GM21390 (cell line): Measurements from ENCODE around the gene CDC123.
"Not testable (repeated sequence)": the region's sequence is repeated elsewhere in the genome, so short reads cannot be mapped to it uniquely, and the experiment has no call there.

Experiments
- ATAC-seq: cut with Tn5 transposase; IDR thresholded peaks from one replicate; pipeline ENCODE4 v1.9.1; 2021; ENCODE audit not compliant: unreplicated experiment

Gene CDC123

DNA sequence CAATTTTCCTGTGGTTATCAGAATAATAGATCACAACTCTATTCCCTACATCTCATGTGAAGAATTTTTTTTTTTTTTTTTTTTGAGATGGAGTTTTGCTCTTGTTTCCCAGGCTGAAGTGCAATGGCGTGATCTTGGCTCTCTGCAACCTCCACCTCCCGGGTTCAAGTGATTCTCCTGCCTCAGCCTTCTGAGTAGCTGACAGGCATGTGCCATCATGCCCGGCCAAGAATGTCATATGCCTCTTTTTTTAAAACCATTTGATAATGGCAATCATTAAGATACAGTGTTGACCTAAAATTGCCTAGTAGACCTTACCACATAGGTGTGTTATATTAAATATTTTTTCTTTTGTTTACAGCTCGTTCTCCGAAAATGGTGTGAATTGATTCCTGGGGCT lies 38.7 kb downstream of the CDC123 start:
- ATAC-seq: not testable (repeated sequence)

DNA sequence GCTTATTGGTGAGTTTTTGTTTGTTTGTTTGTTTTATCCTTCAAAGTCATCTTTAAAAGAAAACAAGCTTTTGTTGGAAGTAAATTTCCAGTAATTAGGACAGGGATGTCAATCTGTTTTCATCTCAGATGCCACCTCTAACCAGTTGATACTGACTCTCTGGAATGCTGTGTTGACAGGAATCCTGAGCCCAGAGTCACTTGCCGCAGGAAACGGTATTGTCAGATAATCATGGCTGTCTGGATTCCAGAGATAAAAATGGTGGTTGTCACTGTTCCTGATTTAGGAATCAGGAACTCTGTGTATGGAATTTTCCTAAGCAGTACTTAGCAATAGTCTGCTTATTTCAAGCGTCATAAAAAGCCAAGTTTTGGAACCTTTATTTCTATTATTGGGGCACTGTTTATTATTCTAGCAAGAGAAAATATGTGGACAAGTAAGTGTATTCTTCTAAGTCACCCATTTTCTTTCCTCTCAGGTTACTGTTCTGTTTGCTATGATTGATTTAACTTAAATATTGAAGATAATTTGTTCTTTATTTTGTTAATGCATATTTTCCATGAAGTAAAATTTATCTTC lies 39.2 kb downstream of the CDC123 start:
- ATAC-seq: no peak

DNA sequence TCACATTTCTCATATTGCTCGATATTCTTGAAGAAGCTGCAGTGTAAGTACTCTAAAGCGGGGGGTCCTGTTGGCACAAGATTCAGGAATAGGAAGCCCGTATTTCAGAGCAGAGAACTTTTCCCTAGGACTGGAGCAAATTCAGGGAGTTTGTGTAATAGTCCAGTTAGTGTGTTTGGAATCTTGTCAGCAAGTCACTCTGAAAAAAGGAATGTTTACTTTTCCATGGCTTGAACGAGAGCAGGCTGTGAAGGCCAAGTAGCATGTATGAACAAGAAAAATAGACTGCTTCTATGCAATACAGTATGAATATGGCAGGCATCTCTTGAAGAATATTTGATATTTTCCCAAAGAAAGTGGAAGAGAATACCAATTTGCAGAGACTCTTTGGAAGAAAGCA lies 39.8 kb downstream of the CDC123 start:
- no peak for ATAC-seq

DNA sequence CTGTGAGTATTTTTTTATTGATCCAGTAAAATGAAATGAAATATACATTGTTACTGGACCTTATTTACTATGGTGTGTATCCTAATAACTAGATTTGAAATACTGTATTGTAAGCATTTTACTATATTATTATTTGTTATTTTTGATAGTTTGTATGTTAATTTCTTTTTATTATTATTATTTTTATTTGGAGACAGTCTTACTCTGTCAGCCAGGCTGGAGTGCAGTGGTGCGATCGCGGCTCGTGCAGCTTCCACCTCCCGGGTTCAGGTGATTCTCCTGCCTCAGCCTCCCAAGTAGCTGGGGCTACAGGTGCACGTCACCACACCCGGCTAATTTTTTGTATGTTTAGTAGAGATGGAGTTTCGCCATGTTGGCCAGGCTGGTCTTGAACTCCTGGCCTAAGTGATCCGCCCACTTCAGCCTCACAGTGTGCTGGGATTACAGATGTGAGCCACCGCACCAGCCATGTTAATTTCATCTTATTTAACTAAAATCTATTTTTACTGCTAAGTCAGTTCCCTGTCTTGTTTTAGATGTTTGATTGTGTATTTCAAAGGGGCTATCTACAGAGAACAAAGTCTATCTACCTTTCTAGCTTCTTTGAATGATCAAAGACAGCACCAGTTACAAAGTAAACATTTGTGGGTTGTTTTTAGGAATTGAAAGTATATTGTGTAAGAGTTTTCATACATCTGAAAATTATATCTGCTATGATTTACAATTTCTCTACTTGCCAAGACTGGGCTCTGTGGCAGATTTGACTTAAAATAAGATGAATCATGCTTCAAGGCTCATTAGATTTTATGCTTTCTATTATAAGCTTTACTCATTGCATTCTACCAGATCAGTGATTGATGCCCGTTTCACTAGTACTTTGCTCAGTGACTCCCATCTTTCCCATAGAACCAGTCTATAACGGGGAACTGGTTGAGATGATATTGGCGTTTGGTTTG lies 41.6 kb downstream of the CDC123 start:
- no peak for ATAC-seq

DNA sequence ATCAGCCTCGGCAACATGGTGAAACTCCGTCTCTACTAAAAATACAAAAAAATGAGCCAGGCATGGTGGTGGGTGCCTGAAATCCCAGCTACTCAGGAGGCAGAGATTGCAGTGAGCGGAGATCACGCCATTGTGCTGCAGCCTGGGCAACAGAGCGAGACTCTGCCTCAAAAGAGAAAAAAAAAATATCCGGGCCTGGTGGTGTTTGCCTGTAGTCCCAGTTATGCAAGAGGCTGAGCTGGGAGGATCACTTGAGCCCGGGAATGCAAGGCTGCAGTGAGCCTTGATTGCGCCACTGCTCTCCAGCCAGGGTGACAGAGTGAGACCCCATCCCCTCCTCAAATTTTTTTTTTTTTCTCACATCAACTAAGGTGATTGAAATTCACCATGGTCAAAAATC lies 42.8 kb downstream of the CDC123 start:
- no peak for ATAC-seq

DNA sequence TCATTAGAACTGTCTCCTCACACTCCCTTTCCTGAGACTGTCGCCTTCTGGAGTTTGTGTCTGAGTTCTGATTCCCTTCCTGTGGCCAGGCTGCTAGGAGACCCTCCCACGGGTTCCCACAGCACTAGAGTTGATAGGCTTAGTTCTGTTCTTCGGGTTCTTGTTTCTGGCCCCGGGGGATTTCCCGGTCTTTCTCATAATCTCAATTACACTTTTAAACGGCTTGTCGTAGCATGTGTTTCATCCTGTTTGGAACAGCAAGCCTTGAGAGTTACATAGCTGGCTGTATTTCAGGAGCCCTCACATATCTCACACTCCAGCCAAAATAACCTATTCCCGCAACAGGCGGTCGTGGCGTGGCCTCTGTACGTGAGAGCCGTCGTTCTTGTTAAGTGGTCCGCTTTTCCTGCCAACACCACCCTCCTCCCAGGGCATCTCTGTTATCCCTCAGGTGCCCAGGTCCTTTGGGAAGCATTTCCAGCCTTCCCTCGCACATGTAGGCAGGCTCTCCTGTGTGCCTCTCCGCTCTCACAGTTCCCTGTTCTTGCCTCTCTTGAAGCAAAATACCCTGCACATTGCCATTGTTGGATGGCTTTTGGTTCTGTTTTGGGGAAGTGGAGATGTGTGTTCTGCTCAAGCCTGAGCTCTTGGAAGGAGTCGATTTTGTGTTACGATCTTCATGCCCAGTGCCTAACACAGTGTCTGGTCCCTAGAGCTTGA lies 46.0 kb downstream of the CDC123 start:
- ATAC-seq: no peak

DNA sequence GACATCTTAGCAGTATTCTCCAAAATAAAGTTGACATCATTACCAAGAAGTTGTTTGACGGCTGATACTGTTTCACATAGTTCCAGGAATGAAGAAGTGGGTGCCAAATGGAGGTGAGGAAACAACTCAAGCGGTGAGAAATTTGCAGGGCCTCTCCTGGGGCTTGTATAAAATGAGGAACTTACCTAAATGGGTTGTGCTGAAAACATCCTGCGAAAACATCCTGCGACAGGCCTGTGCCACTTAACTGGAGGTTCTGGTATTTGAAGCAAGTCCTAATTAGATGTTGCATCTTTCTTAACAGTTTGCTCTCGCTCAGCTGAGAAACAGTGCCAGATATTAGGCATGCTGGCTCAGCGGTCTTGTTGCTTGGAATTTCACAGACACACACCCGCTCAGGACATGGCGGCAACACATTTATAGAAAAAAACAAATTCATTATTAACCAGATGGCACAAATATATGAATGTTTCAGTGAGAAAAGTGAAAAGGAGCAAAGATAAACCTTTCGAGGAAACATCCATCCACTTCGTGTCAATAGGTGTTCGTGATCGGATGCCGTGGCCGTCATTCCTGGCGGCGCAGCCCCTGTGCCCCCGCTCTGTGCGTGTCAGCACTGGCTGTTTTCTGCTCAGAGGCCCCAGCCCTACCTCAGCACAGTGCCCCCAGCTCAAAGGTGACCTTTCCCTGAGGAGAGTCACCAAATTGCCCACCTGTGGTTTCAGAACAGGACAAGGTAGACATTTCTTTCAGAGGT lies 48.1 kb downstream of the CDC123 start:
- ATAC-seq: no peak

DNA sequence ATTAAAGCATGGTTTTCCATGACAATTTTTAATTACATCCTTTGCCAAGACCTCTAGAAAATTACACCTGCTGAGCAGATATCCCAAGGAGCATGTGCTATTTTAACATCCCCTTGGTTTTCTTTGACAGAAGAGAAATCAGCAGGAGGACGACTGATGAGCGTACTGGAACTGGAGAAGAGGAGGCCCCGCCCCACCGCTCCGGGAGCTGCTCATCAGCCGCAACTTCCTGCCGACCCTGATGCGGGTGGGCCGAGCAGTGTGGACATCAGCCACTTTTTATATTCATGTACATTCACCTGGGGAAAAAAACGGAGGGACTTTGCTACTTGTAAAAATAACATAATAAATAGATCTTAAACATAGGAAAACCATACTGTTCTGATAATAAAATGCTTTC lies 54.2 kb downstream of the CDC123 start:
- no peak for ATAC-seq

DNA sequence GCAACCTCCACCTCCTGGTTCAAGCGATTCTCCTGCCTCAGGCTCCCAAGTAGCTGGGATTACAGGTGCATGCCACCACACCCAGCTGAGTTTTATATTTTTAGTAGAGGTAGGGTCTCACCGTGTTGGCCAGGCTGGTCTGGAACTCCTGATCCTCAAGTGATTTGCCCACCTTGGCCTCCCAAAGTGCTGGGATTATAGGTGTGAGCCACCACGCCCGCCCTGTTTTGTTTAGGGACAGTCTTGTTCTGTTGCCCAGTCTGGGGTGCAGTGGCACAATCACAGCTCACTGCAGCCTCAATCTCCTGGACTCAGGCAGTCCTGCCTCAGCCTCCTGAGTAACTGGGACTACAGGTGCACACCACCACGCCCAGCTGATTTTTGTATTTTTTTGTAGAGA lies 54.7 kb downstream of the CDC123 start:
- not testable (repeated sequence) for ATAC-seq

DNA sequence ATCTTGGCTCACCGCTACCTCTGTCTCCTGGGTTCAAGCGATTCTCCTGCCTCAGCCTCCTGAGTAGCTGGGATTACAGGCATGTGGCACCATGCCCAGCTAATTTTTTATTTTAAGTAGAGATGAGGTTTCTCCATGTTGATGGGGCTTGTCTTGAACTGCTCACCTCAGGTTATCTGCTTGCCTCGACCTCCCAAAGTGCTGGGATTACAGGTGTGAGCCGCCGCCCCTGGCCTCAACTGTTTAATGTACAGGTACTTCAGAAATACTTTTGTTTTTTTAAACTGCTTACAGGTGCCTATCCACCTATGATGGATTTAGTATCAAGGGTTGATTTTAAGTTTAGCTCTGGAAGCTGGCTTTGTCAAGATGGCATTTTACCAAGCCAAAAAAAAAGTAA lies 55.6 kb downstream of the CDC123 start:
- ATAC-seq: no peak

DNA sequence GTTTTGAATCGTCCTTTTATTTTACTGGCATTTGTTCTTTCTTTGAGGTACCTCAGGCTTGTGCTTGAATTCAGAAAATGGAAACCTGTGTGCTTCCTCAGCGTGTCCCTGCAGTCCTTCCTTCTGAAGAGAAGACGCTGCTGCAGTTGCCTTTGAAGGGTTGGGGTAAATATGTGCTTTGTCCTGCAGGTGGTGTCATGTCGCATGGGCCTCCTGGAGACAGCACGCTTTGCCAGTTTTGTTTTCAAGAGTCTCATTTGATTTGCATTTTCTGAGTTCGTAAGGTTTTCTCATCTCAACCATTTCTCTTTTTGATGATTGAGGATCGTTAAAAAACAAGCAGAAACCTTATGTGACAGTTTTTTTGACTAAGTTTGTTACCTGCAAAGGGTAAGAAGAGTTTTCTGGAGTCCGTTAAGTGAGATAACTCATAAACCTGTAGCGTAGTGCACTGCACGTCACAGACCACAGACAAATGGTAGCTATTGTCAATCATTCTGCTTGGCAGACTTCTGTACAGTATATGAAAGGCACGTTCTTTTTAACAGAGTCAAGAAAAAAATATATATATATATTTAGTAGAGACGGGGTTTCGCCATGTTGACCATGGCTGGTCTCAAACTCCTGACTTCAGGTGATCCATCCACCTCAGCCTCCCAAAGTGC lies 57.0 kb downstream of the CDC123 start:
- no peak for ATAC-seq

DNA sequence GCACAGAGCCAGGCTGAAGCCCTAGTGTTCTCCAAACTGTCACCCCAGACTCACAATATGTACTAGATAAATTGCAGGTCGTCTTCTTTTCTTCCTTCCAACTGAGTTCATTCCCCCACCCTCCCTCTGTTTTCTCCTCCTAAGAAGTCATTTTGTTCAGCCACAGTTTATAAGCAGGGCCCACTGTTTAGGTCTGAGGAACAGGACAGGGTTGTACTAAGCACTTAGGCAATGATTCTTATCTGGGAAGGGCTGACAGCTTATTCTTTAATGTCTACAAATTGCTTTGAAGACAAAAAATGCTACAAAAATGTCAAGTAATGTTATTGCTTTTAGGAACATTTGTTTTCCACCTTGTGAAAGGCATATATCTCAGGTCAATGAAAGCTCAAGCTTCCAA lies 59.1 kb downstream of the CDC123 start:
- no peak for ATAC-seq

DNA sequence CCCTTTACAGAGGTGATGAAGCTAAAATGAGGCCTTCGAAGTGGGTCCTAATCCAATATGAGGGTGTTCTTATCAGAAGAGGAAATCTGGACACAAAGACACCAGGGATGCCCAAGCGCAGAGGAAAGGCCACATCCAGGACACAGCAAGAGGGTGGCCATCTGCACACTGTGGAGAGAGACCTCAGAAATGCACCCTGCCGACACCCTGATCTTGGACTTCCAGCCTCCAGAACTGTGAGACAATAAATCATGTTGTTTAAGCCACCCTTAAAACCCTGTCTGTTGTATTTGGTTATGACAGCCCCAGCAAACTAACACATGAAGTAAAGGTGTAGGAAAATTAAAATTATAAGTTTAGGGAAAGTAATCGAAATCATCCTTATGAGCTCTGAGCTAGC lies 64.0 kb downstream of the CDC123 start:
- ATAC-seq: no peak

DNA sequence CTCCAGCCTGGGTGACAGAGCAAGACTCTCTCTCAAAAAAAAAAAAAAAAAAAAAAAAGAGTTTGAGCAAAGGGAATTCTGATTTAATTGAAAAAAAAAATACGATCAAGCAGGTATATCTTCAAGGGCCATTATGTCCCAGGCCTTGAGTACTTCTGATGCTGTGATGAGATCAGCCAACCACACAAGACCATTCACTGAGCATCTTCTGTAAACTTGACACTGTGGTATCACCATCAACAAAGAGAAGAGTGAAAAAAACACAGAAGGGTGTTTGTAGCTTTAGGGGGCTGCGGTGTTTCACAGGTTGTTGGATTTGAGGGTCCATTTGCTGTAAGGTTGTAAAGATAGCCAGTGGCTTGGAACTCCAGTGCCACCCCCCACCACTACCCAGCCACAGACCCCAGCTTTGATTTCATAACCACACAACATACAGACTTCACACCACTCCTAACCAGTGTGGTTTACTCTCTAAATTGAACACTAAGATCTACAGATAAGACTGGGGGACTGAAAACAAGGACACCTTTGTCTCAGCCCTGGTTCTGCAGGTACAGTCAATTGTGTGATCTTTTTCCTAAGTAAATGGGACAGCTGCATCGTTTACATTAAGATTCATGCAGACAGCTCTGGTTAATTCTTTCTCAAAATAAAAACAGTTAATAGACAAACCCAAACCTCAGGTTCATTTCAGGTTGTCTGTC lies 66.4 kb downstream of the CDC123 start:
- ATAC-seq: no peak

DNA sequence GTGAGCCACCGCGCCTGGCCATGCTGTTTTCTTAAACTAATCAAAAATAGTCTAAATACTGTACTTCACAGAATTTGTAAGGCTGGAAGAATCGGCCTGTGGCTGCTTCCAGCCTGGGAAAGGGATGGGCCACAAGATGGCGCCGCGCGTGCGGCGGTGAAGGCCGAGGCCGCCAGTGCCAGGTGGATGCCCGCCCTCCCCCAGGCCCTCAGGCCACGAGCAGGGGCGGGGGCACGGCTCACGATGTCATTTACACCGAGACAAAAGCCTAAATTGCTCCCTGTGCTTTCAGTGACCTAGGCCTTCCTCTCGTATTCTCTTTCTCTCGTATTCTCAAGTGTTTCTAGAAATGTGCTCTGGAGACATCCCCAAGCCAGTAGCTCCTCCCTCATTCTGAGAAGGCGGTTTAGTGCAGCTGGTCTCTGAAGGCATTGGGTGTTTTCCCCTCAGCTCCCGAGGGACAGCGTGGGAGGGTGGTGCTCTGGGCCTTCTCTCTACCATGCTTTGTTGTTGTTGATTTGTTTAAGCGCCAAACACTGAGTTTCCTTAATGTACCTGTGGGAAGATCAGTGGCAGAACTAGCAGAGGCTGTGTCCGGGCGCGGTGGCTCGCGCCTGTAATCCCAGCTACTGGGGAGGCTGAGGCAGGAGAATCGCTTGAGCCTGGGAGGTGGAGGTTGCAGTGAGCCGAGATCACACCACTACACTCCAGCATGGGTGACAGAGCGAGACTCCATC lies 68.4 kb downstream of the CDC123 start:
- ATAC-seq: peak; percentile 81

DNA sequence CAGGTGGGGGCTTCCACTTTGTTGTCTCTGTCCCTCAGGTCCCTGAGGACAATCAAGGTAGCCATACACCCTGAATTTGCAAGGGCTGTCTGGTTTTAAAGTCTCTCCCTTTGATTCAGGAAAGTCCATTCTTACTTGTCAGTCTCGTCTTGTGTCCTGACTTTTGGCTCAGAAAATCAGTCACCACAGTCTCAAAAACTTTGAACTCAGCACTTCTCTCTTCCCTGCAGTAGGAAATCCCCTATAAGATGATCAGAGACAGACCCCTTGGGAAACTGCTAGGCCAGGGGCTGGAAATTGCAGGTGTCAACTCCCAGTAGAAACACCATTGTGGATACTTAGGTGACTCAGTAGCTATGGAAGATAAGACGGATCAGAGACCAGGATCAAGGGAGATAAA lies 73.1 kb downstream of the CDC123 start:
- no peak for ATAC-seq

DNA sequence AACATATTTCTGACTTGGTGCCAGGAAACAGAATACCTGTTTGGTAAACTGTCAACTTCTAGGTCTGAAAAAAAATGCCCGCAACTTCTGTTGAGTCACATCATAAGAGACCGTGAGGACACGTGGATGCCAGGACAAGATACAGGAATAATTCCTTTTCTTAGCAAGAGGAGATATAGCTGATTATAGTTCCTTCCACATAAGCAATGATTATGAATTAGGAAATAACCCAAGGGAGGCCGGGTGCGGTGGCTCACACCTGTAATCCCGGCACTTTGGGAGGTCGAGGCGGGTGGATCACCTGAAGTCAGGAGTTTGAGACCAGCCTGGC lies 75.2 kb downstream of the CDC123 start:
- no peak for ATAC-seq

DNA sequence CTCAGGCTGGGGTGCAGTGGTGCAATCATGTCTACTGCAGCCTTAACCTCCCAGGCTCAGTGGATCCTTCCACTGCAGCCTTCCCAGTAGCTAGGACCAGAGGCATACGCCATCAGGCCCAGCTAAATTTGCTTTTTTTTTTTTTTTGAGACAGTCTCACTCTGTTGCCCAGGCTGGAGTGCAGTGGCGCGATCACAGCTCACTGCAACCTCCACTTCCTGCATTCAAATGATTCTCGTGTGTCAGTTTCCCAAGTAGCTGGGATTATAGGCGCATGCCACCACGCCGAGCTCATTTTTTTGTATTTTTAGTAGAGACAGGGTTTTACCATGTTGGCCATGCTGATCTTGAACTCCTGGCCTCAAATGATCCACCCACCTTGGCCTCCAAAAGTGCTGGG lies 81.9 kb downstream of the CDC123 start:
- not testable (repeated sequence) for ATAC-seq

DNA sequence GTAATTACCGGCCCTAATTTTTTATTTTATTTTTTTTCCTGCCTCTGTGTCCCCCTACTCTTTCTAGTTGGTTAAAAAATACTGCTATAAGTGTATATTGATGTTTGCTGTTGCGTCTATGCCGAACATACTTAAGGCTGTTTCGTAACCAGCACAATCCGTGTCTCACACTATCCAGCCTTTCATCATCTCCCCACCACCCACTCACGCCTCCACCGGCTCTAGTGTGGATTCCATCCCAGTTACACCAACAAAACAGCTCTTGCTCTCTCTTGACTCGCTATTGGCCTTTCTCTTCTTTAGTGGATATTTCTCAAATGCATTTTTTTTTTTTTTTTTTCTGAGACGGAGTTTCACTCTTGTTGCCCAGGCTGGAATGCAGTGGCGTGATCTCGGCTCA lies 83.3 kb downstream of the CDC123 start:
- no peak for ATAC-seq

DNA sequence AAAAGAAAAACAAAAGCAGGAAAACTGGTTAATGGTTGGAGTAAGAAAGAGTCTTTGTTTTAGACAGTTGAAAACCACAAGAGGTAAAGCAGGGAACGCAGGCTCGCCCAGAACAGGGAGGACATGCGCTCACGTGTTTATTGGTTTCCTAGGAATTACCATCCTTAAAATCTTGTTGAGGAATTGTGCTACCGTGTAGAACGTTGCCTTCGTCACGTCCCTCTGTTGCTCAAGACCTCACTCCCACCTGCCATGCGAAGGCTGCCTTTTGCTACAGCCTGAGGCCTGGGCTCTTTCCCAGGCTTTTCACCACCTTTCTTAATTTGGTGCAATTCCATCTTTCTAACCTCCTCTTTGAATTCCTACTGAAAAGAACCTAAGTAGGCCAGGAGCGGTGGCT lies 91.8 kb downstream of the CDC123 start:
- no peak for ATAC-seq
